ENCODE data around the gene PCDH15. TPM values are rescaled to one million over a fixed set of nuclear protein-coding genes. Genes with fewer than 3 reads are reported as not detected.

PCDH15 gene
- total and polyA plus RNA-seq, 2 of the 8 experiments (the other 6 are each of a cell fraction or from before 2014, with no cell fraction given): 0.11 TPM; not detected in 1

DNA sequence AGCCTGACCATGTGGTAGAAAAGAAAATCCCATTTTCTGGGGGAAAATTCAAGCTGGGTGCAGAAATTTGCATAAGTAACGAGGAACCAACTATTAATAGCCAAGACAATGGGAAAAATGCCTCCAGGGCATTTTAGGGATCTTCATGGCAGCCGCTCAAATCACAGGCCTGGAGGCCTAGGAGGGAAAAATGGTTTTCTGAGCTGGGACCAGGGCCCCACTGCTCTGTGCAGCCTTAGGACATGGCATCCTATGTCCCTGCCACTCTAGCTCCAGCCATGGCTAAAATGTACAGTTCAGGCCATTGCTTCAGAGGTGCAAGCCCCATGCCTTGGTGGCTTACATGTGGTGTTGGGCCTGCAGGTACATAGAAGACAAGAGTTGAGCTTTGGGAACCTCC lies 459.0 kb downstream of the PCDH15 start (continued):
- no peak for TF ChIP-seq ASH2L (IDR thresholded peaks at IDR 0.05; ENCODE audit: low read length)
- TF ChIP-seq ZNF274 (IDR thresholded peaks at IDR 0.05; ENCODE audit: borderline replicate concordance, extremely low read depth, low read length): no peak
- TF ChIP-seq KDM4A (IDR thresholded peaks at IDR 0.05; ENCODE audit: low read depth, low read length, severe bottlenecking): no peak
- TF ChIP-seq TAF1 (IDR thresholded peaks at IDR 0.05; ENCODE audit: low read depth, low read length): no peak
